G401.6 (cell line): ENCODE results near the gene F2.
"Not testable (repeated sequence)": the region's sequence is repeated elsewhere in the genome, so short reads cannot be mapped to it uniquely, and the experiment has no call there.

Source experiments
- FAIRE-seq: peaks from 2 replicates; lab custom pipeline; 2012; peaks lifted over from hg19 to GRCh38; lab: Jason Lieb, UNC

Gene F2

GRCh38 chr11:46719048-46719542 lies at the start of gene F2:
F2 (plus strand) TSS chr11:46719213; CDS start chr11:46719236, 23 bp downstream.
- no peak for FAIRE-seq

- FAIRE-seq: no peak
These were observed 49.3 kb upstream of the F2 start for GRCh38 chr11:46669711-46670139.

- FAIRE-seq: not testable (repeated sequence)
These were observed 48.5 kb upstream of the F2 start for GRCh38 chr11:46670521-46670920.

- no peak for FAIRE-seq
These were observed 47.1 kb upstream of the F2 start for GRCh38 chr11:46671958-46672315.

- no peak for FAIRE-seq
These were observed 46.6 kb upstream of the F2 start for GRCh38 chr11:46672381-46672839.

GRCh38 chr11:46673713-46674462 lies 45.1 kb upstream of the F2 start:
- no peak for FAIRE-seq

GRCh38 chr11:46674463-46675287 lies 44.3 kb upstream of the F2 start:
- FAIRE-seq: no peak

GRCh38 chr11:46675288-46675851 lies 43.6 kb upstream of the F2 start:
- no peak for FAIRE-seq

- FAIRE-seq: no peak
These were observed 43.1 kb upstream of the F2 start for GRCh38 chr11:46675949-46676348.

GRCh38 chr11:46676436-46677158 lies 42.4 kb upstream of the F2 start:
- FAIRE-seq: no peak

- no peak for FAIRE-seq
These were observed 41.8 kb upstream of the F2 start for GRCh38 chr11:46677169-46677568.

GRCh38 chr11:46677991-46678740 lies 40.8 kb upstream of the F2 start:
- FAIRE-seq: no peak

GRCh38 chr11:46678741-46679130 lies 40.3 kb upstream of the F2 start:
- no peak for FAIRE-seq

GRCh38 chr11:46679241-46680163 lies 39.5 kb upstream of the F2 start:
- no peak for FAIRE-seq

GRCh38 chr11:46680164-46680760 lies 38.8 kb upstream of the F2 start:
- no peak for FAIRE-seq

- no peak for FAIRE-seq
These were observed 38.2 kb upstream of the F2 start for GRCh38 chr11:46680815-46681214.

- FAIRE-seq: no peak
These were observed 37.2 kb upstream of the F2 start for GRCh38 chr11:46681814-46682213.

- no peak for FAIRE-seq
These were observed 36.0 kb upstream of the F2 start for GRCh38 chr11:46682773-46683752.

- no peak for FAIRE-seq
These were observed 34.6 kb upstream of the F2 start for GRCh38 chr11:46684367-46684766.
